ENCODE measurements around the gene EGLN2. TPM values are rescaled to one million over a fixed set of nuclear protein-coding genes. Genes with fewer than 3 reads are reported as not detected.
"Not testable (repeated sequence)": the region's sequence is repeated elsewhere in the genome, so short reads cannot be mapped to it uniquely, and the experiment has no call there.

EGLN2 gene
- 68.0 TPM for total RNA-seq
- long read RNA-seq, transcript EGLN2-201 (6 exons, 2,102 nt), result major isoform, 89 of 135 reads
- long read RNA-seq, transcript EGLN2-207 (5 exons, 2,821 nt), result minor isoform, 38 of 135 reads
- long read RNA-seq, partial matches to known transcripts, result 2 of 135 reads
- long read RNA-seq, other reads (novel, unspliced or antisense), result 4 of 135 reads

DNA sequence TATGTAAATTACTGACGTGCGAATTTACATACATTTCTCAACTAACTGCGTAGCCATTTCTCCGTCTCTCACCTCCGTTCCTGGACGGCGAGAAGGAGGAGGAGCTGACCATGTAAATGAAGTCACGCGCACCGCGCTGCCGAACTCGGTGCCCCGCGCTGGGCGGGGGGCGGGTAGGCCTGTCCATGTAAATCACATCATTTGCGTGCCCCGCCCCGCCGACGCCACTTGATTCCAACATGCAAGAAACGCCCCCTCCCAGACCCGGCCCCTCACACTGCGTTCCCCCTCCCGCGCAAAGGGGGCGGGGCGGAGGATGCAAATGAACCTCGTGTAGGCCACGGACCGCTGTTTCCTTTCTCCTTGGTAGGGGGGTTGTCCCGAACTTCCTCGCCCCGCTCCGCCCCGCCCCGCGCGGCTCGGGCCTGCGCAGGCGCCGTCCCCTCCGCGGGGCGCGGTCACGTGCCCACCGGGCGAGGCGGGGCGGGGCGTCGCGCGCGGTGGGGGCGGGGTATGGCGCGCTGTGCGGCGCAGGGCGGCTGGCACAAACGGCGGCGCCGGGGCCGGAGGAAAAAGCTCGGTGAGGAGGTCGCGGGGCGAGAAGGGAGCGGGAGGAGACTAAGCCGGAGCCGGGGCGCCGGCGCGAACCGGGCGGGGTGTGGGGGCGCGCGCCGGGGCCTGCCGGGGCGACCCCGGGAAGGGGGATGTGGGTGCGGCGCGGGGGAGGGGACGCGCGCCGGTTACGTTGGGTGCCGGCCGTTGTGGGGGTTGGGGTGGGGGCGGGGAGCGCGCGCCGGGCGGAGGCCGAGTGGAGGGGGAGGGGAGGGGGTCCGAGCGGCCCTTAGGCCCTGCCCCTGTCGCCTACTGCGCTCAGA is at the start of gene EGLN2:
EGLN2 (plus strand) TSS at position 509 of the 875 bp plus-strand sequence. CDS start 1,382 bp downstream, outside the sequence.
- ATAC-seq (peak; percentile 91), DNase-seq (ENCODE audit: missing footprints) (peak; percentile 100)
- intact Hi-C loops (cut with DNase I), result loop anchor here (1.0 to 2.0 kb wide), 3 partner anchors 21 to 82 kb away; partner anchors contain the start of genes ACTMAP, COQ8B, ITPKC and RAB4B

- ATAC-seq, result peak; percentile 97
- intact Hi-C loops (cut with DNase I), result loop anchor here (1.0 to 2.0 kb wide), 4 partner anchors 33 to 69 kb away; partner anchors contain the start of genes COQ8B, ITPKC and NUMBL
- peak; percentile 100 for DNase-seq (ENCODE audit: missing footprints)
Observed at GRCh38 chr19:40750058-40750873, 48.7 kb upstream of the EGLN2 start, which contains the start of gene ACTMAP. ACTMAP (minus strand) TSS chr19:40750477; CDS start chr19:40749803, 674 bp downstream.

GRCh38 chr19:40750874-40751537 is 48.0 kb upstream of the EGLN2 start, which contains the start of gene SNRPA:
SNRPA (plus strand) TSS chr19:40751203; CDS start chr19:40751409, 206 bp downstream.
- ATAC-seq (peak; percentile 86), DNase-seq (ENCODE audit: missing footprints) (peak; percentile 98)
- intact Hi-C loops (cut with DNase I), result loop anchor here (1.0 to 2.0 kb wide), 4 partner anchors 34 to 68 kb away; partner anchors contain the start of genes COQ8B, ITPKC and NUMBL

GRCh38 chr19:40752257-40752781 is 46.7 kb upstream of the EGLN2 start:
- intact Hi-C loops (cut with DNase I), result no loop called here

GRCh38 chr19:40754611-40755247 is 44.3 kb upstream of the EGLN2 start:
- ATAC-seq (no peak), DNase-seq (ENCODE audit: missing footprints) (no peak)
- intact Hi-C loops (cut with DNase I), result no loop called here

More at GRCh38 chr19:40752257-40752781, 46.7 kb upstream of the EGLN2 start:
- ATAC-seq, result no peak
- no peak for DNase-seq (ENCODE audit: missing footprints)

- no peak for DNase-seq (ENCODE audit: missing footprints)
- ATAC-seq, result no peak
- intact Hi-C loops (cut with DNase I), result no loop called here
Observed at GRCh38 chr19:40755248-40755624, 43.8 kb upstream of the EGLN2 start.

DNA sequence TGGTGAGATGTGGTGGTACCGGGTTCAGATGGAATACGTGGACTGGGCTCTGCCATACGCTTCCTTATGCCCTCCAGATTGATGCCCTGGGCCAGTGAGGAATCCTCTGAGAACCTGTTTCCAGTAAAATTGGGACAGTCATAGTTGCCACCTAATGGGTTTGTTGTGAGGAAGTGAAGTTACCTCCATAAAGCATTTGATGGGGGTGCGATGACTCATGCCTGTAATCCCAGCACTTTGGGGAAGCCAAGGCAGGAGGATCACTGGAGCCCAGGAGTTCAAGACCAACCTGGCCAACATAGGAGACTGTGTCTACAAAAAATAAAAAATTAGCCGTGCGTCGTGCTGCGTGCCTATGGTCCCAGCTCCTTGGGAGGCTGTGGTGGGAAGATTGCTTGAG is 43.2 kb upstream of the EGLN2 start:
- intact Hi-C loops (cut with DNase I), result no loop called here
- ATAC-seq (no peak), DNase-seq (ENCODE audit: missing footprints) (no peak)

DNA sequence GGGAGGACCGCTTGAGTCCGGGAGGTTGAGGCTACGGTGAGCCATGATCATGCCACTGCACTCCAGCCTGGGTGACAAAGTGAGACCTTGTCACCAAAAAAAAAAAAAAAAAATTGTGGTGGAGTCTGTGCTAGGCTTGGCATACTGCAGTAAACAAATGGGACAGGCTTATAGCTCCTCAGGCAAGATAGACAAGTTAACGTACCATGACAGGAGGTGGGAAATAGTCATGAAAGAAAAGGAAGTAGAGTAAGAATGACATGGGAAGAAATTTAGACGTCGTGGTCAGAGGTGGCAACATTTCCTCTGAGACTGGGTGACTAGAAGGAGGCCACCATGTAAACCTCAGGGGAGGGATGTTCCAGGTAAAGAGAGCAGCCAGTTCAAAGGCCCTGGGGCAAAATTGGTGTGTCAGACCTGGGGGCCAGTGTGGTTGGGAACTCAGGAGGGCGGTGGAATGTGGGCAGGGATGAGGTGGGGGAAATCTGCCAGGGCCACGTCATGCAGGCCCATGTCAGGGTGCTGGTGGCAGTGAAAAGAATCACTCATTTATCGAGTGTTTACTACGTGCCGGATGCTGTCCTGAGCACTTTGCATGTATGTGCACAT is 42.4 kb upstream of the EGLN2 start:
- intact Hi-C loops (cut with DNase I), result no loop called here
- DNase-seq (ENCODE audit: missing footprints) (no peak), ATAC-seq (no peak)

- DNase-seq (ENCODE audit: missing footprints) (no peak), ATAC-seq (no peak)
- intact Hi-C loops (cut with DNase I), result no loop called here
Observed at GRCh38 chr19:40758491-40758890, 40.5 kb upstream of the EGLN2 start.

- intact Hi-C loops (cut with DNase I), result no loop called here
- ATAC-seq (no peak), DNase-seq (ENCODE audit: missing footprints) (no peak)
Observed at GRCh38 chr19:40759352-40759751, 39.6 kb upstream of the EGLN2 start.

- ATAC-seq (no peak), DNase-seq (ENCODE audit: missing footprints) (no peak)
- intact Hi-C loops (cut with DNase I), result no loop called here
Observed at GRCh38 chr19:40762754-40763470, 36.1 kb upstream of the EGLN2 start.

- no peak for ATAC-seq
- DNase-seq (ENCODE audit: missing footprints), result no peak
- intact Hi-C loops (cut with DNase I), result no loop called here
Observed at GRCh38 chr19:40763526-40763925, 35.5 kb upstream of the EGLN2 start.

- no peak for DNase-seq (ENCODE audit: missing footprints)
- no peak for ATAC-seq
- intact Hi-C loops (cut with DNase I), result no loop called here
Observed at GRCh38 chr19:40763963-40764362, 35.0 kb upstream of the EGLN2 start.

GRCh38 chr19:40766385-40766784 is 32.6 kb upstream of the EGLN2 start:
- ATAC-seq; intact Hi-C loops (cut with DNase I); DNase-seq (ENCODE audit: missing footprints): not testable (repeated sequence)

DNA sequence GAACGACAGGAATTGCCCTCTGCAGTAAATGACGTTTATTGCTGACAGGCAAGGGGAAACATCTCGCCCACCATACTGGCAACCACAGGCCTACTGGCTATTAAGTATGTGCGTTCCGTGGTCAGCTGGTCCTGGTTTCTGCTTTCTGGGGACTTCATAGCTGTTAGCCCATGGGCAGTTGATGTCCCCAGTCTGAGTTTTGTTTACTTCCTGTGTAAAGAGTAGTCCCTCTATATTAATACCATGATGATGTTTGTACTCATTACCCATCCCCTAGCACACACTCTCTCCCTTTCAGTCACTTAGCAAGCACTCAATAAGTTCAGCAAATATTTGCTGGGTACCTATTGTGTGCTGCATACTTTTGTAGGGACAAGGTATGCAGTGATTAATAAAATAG is 30.1 kb upstream of the EGLN2 start:
- ATAC-seq, result no peak

DNA sequence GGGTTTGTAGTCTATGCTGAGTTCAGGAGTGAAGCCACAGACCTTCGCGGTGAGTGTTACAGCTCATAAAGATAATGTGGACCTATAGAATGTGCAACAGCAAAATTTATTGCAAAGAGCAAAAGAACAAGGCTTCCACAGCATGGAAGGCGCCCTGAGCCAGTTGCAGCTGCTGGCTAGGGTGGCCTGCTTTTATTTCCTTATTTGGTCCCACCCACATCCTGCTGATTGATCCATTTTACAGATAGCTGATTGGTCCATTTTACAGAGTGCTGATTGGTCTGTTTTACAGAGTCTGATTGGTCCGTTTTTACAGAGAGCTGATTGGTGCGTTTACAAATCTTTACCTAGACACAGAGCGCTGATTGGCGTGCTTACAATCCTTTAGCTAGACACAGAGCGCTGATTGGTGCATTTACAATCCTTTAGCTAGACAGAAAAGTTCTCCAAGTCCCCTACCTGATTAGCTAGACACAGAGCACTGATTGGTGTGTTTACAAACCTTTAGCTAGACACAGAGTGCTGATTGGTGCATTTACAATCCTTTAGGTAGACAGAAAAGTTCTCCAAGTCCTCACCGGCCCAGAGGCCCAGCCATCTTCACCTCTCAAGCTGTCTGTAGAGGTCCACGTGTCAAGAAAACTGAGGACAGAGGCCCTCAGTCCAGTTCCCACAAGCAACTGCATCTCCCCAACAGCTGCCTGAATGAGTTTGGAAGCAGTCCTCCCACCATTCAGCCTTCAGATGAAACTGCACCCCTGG is 27.7 kb upstream of the EGLN2 start:
- intact Hi-C loops (cut with DNase I); ATAC-seq; DNase-seq (ENCODE audit: missing footprints): not testable (repeated sequence)

More for the DNA sequence above, 30.1 kb upstream of the EGLN2 start:
- no peak for DNase-seq (ENCODE audit: missing footprints)
- intact Hi-C loops (cut with DNase I), result no loop called here

Data from Right ventricle myocardium inferior (tissue), 1 donor.